Tibial nerve (tissue), 4 donors: ENCODE data around the gene C12orf57. TPM values are rescaled to one million over a fixed set of nuclear protein-coding genes. Genes with fewer than 3 reads are reported as not detected.
A peak's percentile ranks its signal among the peaks of the same experiment; 100 is the strongest.

Experiments
- DNase-seq, 2 donors: peaks; one replicate each; pipeline ENCODE4 v3.0.0-alpha.2; 2019; ENCODE audit warnings: low spot score in 2 of 2
- H3K27ac ChIP-seq, 4 donors: fragments of 200-600 bp; sonication (generic) in 3 of 4; one replicate each; pipeline ENCODE4 v1.5.1; 2017 to 2019; ENCODE audit warnings: mild to moderate bottlenecking in 1 of 4
- H3K27me3 ChIP-seq, 2 donors: fragments of 200-600 bp; sonication (generic) in 1 of 2; one replicate each; pipeline versions ENCODE4 v1.5.1 to v1.6.0; 2017 to 2019
- H3K36me3 ChIP-seq, 3 donors: fragments of 200-600 bp; sonication (generic); one replicate each; pipeline ENCODE4 v1.5.1; 2018 to 2019
- H3K4me1 ChIP-seq, 4 donors: fragments of 200-600 bp; sonication (generic) in 3 of 4; one replicate each; pipeline ENCODE4 v1.5.1; 2017 to 2019
- H3K4me3 ChIP-seq, 4 donors: fragments of 200-600 bp; sonication (generic) in 3 of 4; one replicate each; pipeline ENCODE4 v1.5.1; 2017 to 2019; ENCODE audit warnings: mild to moderate bottlenecking in 1 of 4, moderate library complexity in 1 of 4
- H3K9me3 ChIP-seq, 4 donors: fragments of 200-600 bp; sonication (generic) in 3 of 4; one replicate each; pipeline ENCODE4 v1.5.1; 2017 to 2019
- EP300 ChIP-seq, 2 donors: sonication (generic); formaldehyde crosslinking; IDR thresholded peaks; one replicate each; pipeline ENCODE4 v1.6.1; 2017; ENCODE audit warnings: antibody characterized with exemption in 2 of 2, mild to moderate bottlenecking in 1 of 2
- POLR2A ChIP-seq, 2 donors: fragments of 450-650 bp; IDR thresholded peaks; one replicate each; pipeline ENCODE4 v1.6.1; 2017; ENCODE audit warnings: antibody characterized with exemption in 2 of 2, mild to moderate bottlenecking in 2 of 2, moderate library complexity in 2 of 2
- WGBS, 2 donors: methylation state at CpG; one replicate each; pipeline ENCODE4 v1.1.5; 2018; 5-methylcytosine and 5-hydroxymethylcytosine counted together
- total RNA-seq, 4 donors: library from RNA; depleted of rRNA; stranded (reverse); fragments of >200 nt; gene quantifications; one replicate each; pipeline ENCODE4 v1.1.0, GENCODE V29; 2016
- TF ChIP-seq, protein P1 (sequence below), 5 experiments: fragments of 200-600 bp in 3 of 5; fragments of 450-650 bp in 2 of 5; sonication (generic) in 3 of 5; IDR thresholded peaks; one replicate each; pipeline ENCODE4 v1.5.1; 2016 to 2019; ENCODE audit warnings: antibody characterized with exemption in 5 of 5, mild to moderate bottlenecking in 3 of 5, moderate library complexity in 2 of 5

Gene C12orf57, protein sequence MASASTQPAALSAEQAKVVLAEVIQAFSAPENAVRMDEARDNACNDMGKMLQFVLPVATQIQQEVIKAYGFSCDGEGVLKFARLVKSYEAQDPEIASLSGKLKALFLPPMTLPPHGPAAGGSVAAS
- 100 to 1,000 TPM; 569 to 764 (median 665) TPM for total RNA-seq

- Histone ChIP-seq H3K27ac (peak within 1 kb of the TSS; percentile 89 to 98 (median 96)), H3K9me3 (no peaks in the 10 kb centered on the region), H3K36me3 (peaks cover 0 to 48% (median 3%) of the 10 kb centered on the region in 3 donors), H3K4me1 (peaks cover 0 to 55% (median 29%) of the 10 kb centered on the region in 4 donors), H3K4me3 (peak within 1 kb of the TSS; percentile 52 to 81 (median 74)), H3K27me3 (no peaks in the 10 kb centered on the region)
- WGBS, 2 donors = 0% methylated on average over 29 to 31 of the region's 31 CpGs
- DNase-seq = no peak
- TF ChIP-seq EP300 (IDR thresholded peaks at IDR 0.05) (peak; percentile 58 to 98), POLR2A (IDR thresholded peaks at IDR 0.05) (peak in 1 of 2 donors; percentile 84)
- TF ChIP-seq, protein P1, sequence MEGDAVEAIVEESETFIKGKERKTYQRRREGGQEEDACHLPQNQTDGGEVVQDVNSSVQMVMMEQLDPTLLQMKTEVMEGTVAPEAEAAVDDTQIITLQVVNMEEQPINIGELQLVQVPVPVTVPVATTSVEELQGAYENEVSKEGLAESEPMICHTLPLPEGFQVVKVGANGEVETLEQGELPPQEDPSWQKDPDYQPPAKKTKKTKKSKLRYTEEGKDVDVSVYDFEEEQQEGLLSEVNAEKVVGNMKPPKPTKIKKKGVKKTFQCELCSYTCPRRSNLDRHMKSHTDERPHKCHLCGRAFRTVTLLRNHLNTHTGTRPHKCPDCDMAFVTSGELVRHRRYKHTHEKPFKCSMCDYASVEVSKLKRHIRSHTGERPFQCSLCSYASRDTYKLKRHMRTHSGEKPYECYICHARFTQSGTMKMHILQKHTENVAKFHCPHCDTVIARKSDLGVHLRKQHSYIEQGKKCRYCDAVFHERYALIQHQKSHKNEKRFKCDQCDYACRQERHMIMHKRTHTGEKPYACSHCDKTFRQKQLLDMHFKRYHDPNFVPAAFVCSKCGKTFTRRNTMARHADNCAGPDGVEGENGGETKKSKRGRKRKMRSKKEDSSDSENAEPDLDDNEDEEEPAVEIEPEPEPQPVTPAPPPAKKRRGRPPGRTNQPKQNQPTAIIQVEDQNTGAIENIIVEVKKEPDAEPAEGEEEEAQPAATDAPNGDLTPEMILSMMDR (IDR thresholded peaks at IDR 0.05) = peak in 1 of 5 experiments; percentile 18
These were observed at the start of gene C12orf57, which contains the start of gene RNU7-1 for GRCh38 chr12:6943722-6944380. Gene C12orf57, plus strand, starts transcription at chr12:6944022. Its CDS starts 100 bp downstream, at chr12:6944122. Gene RNU7-1, plus strand, starts transcription at chr12:6943816.

DNA sequence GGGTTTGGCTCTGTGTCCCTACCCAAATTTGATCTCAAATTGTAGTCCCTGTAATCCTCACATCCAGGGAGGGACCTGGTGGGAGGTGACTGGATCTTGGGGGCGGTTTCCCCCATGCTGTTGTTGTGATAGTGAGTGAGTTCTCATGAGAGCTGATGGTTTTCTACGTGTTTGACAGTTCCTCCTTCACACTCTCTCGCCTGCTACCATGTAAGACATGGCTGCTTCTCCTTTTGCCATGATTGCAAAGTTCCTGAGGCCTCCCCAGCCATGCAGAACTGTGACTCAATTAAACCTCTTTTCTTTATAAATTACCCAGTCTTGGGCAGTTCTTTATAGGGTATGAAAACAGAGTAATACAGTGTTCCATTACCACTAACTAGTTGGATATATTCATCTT is 49.5 kb upstream of the C12orf57 start:
- no peak for DNase-seq
- WGBS, 2 donors = 73 to 81% methylated on average over 3 of the region's 3 CpGs

GRCh38 chr12:6896846-6897435 is 46.9 kb upstream of the C12orf57 start:
- Histone ChIP-seq H3K36me3 (no peaks in the 10 kb centered on the region), H3K27me3 (no peaks in the 10 kb centered on the region), H3K4me1 (peaks cover 0 to 15% (median 7%) of the 10 kb centered on the region in 4 donors), H3K27ac (no peak overlapping the region), H3K9me3 (no peaks in the 10 kb centered on the region), H3K4me3 (no peak overlapping the region)
- 77 to 80% methylated on average over 6 of the region's 6 CpGs for whole genome bisulfite sequencing, 2 donors
- TF ChIP-seq POLR2A (IDR thresholded peaks at IDR 0.05) = no peak
- TF ChIP-seq EP300 (IDR thresholded peaks at IDR 0.05) = no peak
- TF ChIP-seq, protein P1 (IDR thresholded peaks at IDR 0.05) = no peak
- DNase-seq = no peak

More for the DNA sequence above, 49.5 kb upstream of the C12orf57 start:
- H3K4me1 ChIP-seq = peaks cover 0 to 18% (median 6%) of the 10 kb centered on the region in 4 donors
- no peaks in the 10 kb centered on the region for H3K9me3 ChIP-seq
- no peak for TF ChIP-seq POLR2A (IDR thresholded peaks at IDR 0.05)
- TF ChIP-seq, protein P1 (IDR thresholded peaks at IDR 0.05) = no peak
- no peaks in the 10 kb centered on the region for H3K27me3 ChIP-seq
- H3K36me3 ChIP-seq = no peaks in the 10 kb centered on the region
- no peak overlapping the region for H3K27ac ChIP-seq
- no peak overlapping the region for H3K4me3 ChIP-seq

DNA sequence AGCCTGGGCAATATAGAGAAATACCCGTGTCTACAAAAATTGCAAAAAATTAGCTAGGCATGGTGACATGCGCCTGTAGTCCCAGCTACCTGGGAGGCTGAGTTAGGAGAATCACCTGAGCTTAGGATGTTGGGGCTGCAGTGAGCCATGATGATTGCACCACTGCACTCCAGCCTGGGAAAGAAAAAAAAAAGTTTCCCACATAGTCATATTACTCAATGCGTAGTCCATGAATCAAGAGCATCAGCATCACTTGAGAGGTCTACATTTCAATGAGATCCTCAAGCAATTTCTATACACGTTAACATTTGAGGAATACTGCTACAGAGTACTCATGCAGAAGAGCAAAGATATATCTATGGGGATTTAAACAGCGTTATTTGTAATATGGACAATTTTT is 44.4 kb upstream of the C12orf57 start:
- Histone ChIP-seq H3K4me1 (peaks cover 0 to 21% (median 10%) of the 10 kb centered on the region in 4 donors), H3K36me3 (no peaks in the 10 kb centered on the region), H3K27me3 (no peaks in the 10 kb centered on the region), H3K4me3 (no peak overlapping the region), H3K27ac (peak overlapping the region in 2 of 4 donors; percentile 40 to 76), H3K9me3 (no peaks in the 10 kb centered on the region)
- WGBS, 2 donors = 60 to 67% methylated on average over 5 of the region's 5 CpGs
- TF ChIP-seq, protein P1 (IDR thresholded peaks at IDR 0.05) = no peak
- TF ChIP-seq POLR2A (IDR thresholded peaks at IDR 0.05) = no peak
- TF ChIP-seq EP300 (IDR thresholded peaks at IDR 0.05) = no peak
- DNase-seq = no peak
